PC-3 (cell line): Measurements from ENCODE around the gene SLC22A4. TPM values are rescaled to one million over a fixed set of nuclear protein-coding genes. Genes with fewer than 3 reads are reported as not detected.

Experiments
- ATAC-seq: fragments of 200-7000 bp; cut with Tn5 transposase; 2 replicates; pipeline ENCODE4 v1.9.1; 2020; ENCODE audit warnings: mild to moderate bottlenecking, moderate library complexity
- BruUV-seq: library from RNA; stranded (reverse); fragments of 400-500 nt; replicated peaks from 2 replicates; lab custom pipeline; 2021; lab: Mats Ljungman, UMichigan
- CTCF ChIA-PET: fragments of 300-600 bp; sonication (Branson Sonifier 250); formaldehyde crosslinking; loops from one replicate; lab custom pipeline; 2022; ENCODE audit warnings: antibody characterized with exemption; lab: Charles Lee
- POLR2A ChIA-PET: fragments of 300-600 bp; sonication (Branson Sonifier 250); formaldehyde crosslinking; loops from one replicate; lab custom pipeline; 2022; ENCODE audit warnings: antibody characterized with exemption; ENCODE audit not compliant: unreplicated experiment; lab: Charles Lee
- DNase-seq: peaks from one replicate; pipeline ENCODE4 v3.0.0-alpha.2; 2015
- H2AFZ ChIP-seq: fragments of 300-600 bp; sonication (generic); 2 replicates; pipeline ENCODE4 v1.6.0; 2016; ENCODE audit warnings: antibody characterized with exemption, low read length
- H3F3A ChIP-seq: fragments of 300-600 bp; sonication (generic); one replicate; pipeline ENCODE4 v1.6.0; 2017; ENCODE audit warnings: antibody characterized with exemption, low read length, control low read depth, mild to moderate bottlenecking; ENCODE audit not compliant: unreplicated experiment
- H3K27ac ChIP-seq: fragments of 300-600 bp; sonication (generic); 2 replicates; pipeline ENCODE4 v1.5.1; 2016; ENCODE audit warnings: mild to moderate bottlenecking, low read length
- H3K27me3 ChIP-seq: fragments of 300-600 bp; sonication (generic); 2 replicates; pipeline ENCODE4 v1.6.1; 2016; ENCODE audit warnings: low read length, mixed read lengths
- H3K36me3 ChIP-seq: fragments of 300-600 bp; sonication (generic); 2 replicates; pipeline ENCODE4 v1.6.1; 2016; ENCODE audit warnings: low read depth, mixed run types, low read length, mixed read lengths
- H3K4me1 ChIP-seq: fragments of 300-600 bp; sonication (generic); 2 replicates; pipeline ENCODE4 v1.5.1; 2016; ENCODE audit warnings: low read length; ENCODE audit not compliant: insufficient read depth
- H3K4me2 ChIP-seq: fragments of 300-600 bp; sonication (generic); 2 replicates; pipeline ENCODE4 v1.6.0; 2016; ENCODE audit warnings: low read length
- H3K4me3 ChIP-seq: fragments of 300-600 bp; sonication (generic); 2 replicates; pipeline ENCODE4 v1.5.1; 2016; ENCODE audit warnings: mild to moderate bottlenecking, low read length, mixed read lengths
- H3K79me2 ChIP-seq: fragments of 300-600 bp; sonication (generic); 2 replicates; pipeline ENCODE4 v1.6.1; 2017; ENCODE audit warnings: low read length, mixed read lengths
- H3K9ac ChIP-seq: fragments of 300-600 bp; sonication (generic); 2 replicates; pipeline ENCODE4 v1.6.0; 2016; ENCODE audit warnings: mild to moderate bottlenecking, low read length
- H3K9me2 ChIP-seq: fragments of 300-600 bp; sonication (generic); replicated peaks from 2 replicates; pipeline ENCODE4 v1.6.1; 2016; ENCODE audit warnings: mixed run types, low read length, mixed read lengths
- H3K9me3 ChIP-seq: fragments of 300-600 bp; sonication (generic); 2 replicates; pipeline ENCODE4 v1.6.1; 2016; ENCODE audit warnings: low read length, mixed read lengths
- H4K20me1 ChIP-seq: fragments of 300-600 bp; sonication (generic); 2 replicates; pipeline ENCODE4 v1.6.1; 2016; ENCODE audit warnings: low read length, mixed read lengths
- CTCF ChIP-seq: fragments of 300-600 bp; sonication (generic); conservative IDR thresholded peaks from 2 replicates; pipeline ENCODE4 v1.5.1; 2017; ENCODE audit warnings: antibody characterized with exemption, low read depth, mild to moderate bottlenecking, low read length
- EZH2 ChIP-seq: fragments of 300-600 bp; sonication (generic); IDR thresholded peaks from one replicate; pipeline ENCODE4 v1.6.1; 2017; ENCODE audit warnings: antibody characterized with exemption, mild to moderate bottlenecking, low read length; ENCODE audit not compliant: unreplicated experiment
- EZH2phosphoT487 ChIP-seq: fragments of 300-600 bp; sonication (generic); IDR thresholded peaks from 2 replicates; pipeline ENCODE4 v1.6.1; 2018; ENCODE audit warnings: mild to moderate bottlenecking, antibody characterized with exemption, low read length, borderline replicate concordance
- intact Hi-C: fragments of 100-400 bp; cut with micrococcal nuclease; formaldehyde crosslinking; loops from 2 replicates; pipeline ENCODE4 v1.9.0; 2023
- total RNA-seq: library from RNA; depleted of rRNA; stranded (reverse); fragments of >200 nt; gene quantifications from 2 replicates; pipeline ENCODE4 v1.2.3, GENCODE V29; 2014

The SLC22A4 gene
- total RNA-seq, 1 experiment from 2014 or later = 3.4 TPM

GRCh38 chr5:132260714-132261551, 33.3 kb upstream of the SLC22A4 start:
- peak overlapping the region; percentile 84 for H3K27ac ChIP-seq
- no peak overlapping the region; the same call in 1 of the 2 replicates for H3K4me3 ChIP-seq
- BruUV-seq = no TSS peak
- H3K9me3 ChIP-seq = no peaks in the 10 kb centered on the region
- CTCF ChIA-PET = interaction anchor here (0.5 to 0.6 kb wide), 2 partner anchors 9 to 36 kb away, joined by 3 to 8 read pairs; no protein-coding TSS in a partner anchor
- ATAC-seq (no peak; the same call in 1 of the 2 replicates), DNase-seq (peak; percentile 80)
- intact Hi-C loops = no loop called here
- no peaks in the 10 kb centered on the region for H3K27me3 ChIP-seq
- H2AFZ ChIP-seq = no peak overlapping the region
- H3K9me2 ChIP-seq = no peaks in the 10 kb centered on the region
- H3K4me2 ChIP-seq = peak overlapping the region; percentile 93
- TF ChIP-seq EZH2 (no peak), CTCF (no peak), EZH2phosphoT487 (no peak)
- H4K20me1 ChIP-seq = no peaks in the 10 kb centered on the region
- POLR2A ChIA-PET = no interaction called here
- peaks cover 18% of the 10 kb centered on the region for H3K79me2 ChIP-seq
- H3K9ac ChIP-seq = no peak overlapping the region; the same call in 1 of the 2 replicates
- no peaks in the 10 kb centered on the region for H3F3A ChIP-seq
- no peaks in the 10 kb centered on the region for H3K36me3 ChIP-seq
- peaks cover 68% of the 10 kb centered on the region for H3K4me1 ChIP-seq

GRCh38 chr5:132261881-132262845, 32.0 kb upstream of the SLC22A4 start:
- Histone ChIP-seq H3K4me2 (no peak overlapping the region), H3K9ac (no peak overlapping the region), H4K20me1 (no peaks in the 10 kb centered on the region), H3K27me3 (no peaks in the 10 kb centered on the region), H2AFZ (no peak overlapping the region), H3K79me2 (peaks cover 18% of the 10 kb centered on the region), H3K9me2 (no peaks in the 10 kb centered on the region), H3F3A (no peaks in the 10 kb centered on the region), H3K4me3 (no peak overlapping the region), H3K4me1 (peaks cover 76% of the 10 kb centered on the region), H3K36me3 (0 out of 2 replicates have a peak, but pooled peaks cover 5% of the 10 kb centered on the region), H3K9me3 (no peaks in the 10 kb centered on the region), H3K27ac (no peak overlapping the region)
- ChIA-PET CTCF (interaction anchor here (0.6 kb wide), 1 partner anchor 25 kb away, joined by 3 read pairs; no protein-coding TSS in a partner anchor), POLR2A (no interaction called here)
- BruUV-seq = no TSS peak
- intact Hi-C loops = no loop called here
- ATAC-seq (no peak), DNase-seq (no peak)
- TF ChIP-seq EZH2phosphoT487 = no peak
- no peak for TF ChIP-seq CTCF
- TF ChIP-seq EZH2 = no peak
